Chondrocyte (in vitro differentiated cells): ENCODE results near the gene EOMES. TPM values are rescaled to one million over a fixed set of nuclear protein-coding genes. Genes with fewer than 3 reads are reported as not detected.

Source experiments
- DNase-seq: peaks from one replicate; pipeline ENCODE4 v3.0.0; 2021; ENCODE audit warnings: mixed read lengths, low spot score
- H3K27ac Mint-ChIP-seq: one replicate; pipeline ENCODE4 v1.8.0; 2021; ENCODE audit warnings: mild to moderate bottlenecking, moderate library complexity, mixed read lengths; ENCODE audit not compliant: unreplicated experiment
- H3K27me3 Mint-ChIP-seq: 2 replicates; pipeline ENCODE4 v1.8.0; 2021; ENCODE audit warnings: low read depth, mixed read lengths
- H3K36me3 Mint-ChIP-seq: 2 replicates; pipeline ENCODE4 v1.8.0; 2021; ENCODE audit warnings: low read depth, mixed read lengths
- H3K4me1 Mint-ChIP-seq: 2 replicates; pipeline ENCODE4 v1.8.0; 2021; ENCODE audit warnings: low read depth, mild to moderate bottlenecking, mixed read lengths
- H3K4me3 Mint-ChIP-seq: one replicate; pipeline ENCODE4 v1.8.0; 2021; ENCODE audit warnings: mild to moderate bottlenecking, moderate library complexity, mixed read lengths; ENCODE audit not compliant: unreplicated experiment
- H3K9me3 Mint-ChIP-seq: 2 replicates; pipeline ENCODE4 v1.8.0; 2021; ENCODE audit warnings: low read depth, mixed read lengths
- total RNA-seq: library from RNA; stranded (reverse); gene quantifications from 3 replicates; pipeline ENCODE4 v1.2.1, GENCODE V29; 2021
- TF ChIP-seq, protein P1 (sequence below): fragments of 200-600 bp; sonication (generic); IDR thresholded peaks from 2 replicates; pipeline ENCODE4 v1.5.0; 2021; ENCODE audit warnings: antibody characterized with exemption, mild to moderate bottlenecking, moderate library complexity

Gene EOMES
- total RNA-seq, 1 donor from 2014 or later = not detected

- Mint-ChIP-seq H3K4me1 (peaks cover 39% of the 10 kb centered on the region), H3K4me3 (no peak overlapping the region), H3K27me3 (no peaks in the 10 kb centered on the region), H3K27ac (no peak overlapping the region), H3K9me3 (no peaks in the 10 kb centered on the region), H3K36me3 (no peaks in the 10 kb centered on the region)
- TF ChIP-seq, protein P1, sequence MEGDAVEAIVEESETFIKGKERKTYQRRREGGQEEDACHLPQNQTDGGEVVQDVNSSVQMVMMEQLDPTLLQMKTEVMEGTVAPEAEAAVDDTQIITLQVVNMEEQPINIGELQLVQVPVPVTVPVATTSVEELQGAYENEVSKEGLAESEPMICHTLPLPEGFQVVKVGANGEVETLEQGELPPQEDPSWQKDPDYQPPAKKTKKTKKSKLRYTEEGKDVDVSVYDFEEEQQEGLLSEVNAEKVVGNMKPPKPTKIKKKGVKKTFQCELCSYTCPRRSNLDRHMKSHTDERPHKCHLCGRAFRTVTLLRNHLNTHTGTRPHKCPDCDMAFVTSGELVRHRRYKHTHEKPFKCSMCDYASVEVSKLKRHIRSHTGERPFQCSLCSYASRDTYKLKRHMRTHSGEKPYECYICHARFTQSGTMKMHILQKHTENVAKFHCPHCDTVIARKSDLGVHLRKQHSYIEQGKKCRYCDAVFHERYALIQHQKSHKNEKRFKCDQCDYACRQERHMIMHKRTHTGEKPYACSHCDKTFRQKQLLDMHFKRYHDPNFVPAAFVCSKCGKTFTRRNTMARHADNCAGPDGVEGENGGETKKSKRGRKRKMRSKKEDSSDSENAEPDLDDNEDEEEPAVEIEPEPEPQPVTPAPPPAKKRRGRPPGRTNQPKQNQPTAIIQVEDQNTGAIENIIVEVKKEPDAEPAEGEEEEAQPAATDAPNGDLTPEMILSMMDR = no peak
- no peak for DNase-seq
Observed at GRCh38 chr3:27673701-27674100, 48.4 kb downstream of the EOMES start.

- DNase-seq = no peak
- no peak overlapping the region for H3K27ac Mint-ChIP-seq
Observed at GRCh38 chr3:27671101-27671500, 51.0 kb downstream of the EOMES start.

DNA sequence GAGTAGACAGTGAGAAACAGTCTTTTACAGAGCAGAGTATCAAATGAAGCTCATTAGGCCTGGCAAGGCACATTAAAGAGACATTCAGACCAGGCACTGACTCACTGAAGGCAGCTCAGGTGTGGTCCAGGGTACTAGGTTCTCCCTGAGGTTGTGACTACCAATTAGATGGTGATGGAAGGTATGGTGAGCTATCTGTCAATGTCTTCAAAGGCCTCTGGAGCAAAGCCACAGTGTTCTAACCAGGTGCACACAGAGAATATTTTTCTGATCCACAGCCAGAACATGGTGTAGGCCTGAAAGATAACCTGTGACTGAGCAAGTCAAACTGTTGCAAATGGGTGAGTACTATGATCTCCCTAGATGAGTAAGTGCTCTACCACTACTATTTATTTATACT is 51.5 kb downstream of the EOMES start:
- TF ChIP-seq, protein P1 = no peak
- no peak overlapping the region for H3K4me3 Mint-ChIP-seq
- no peak for DNase-seq
- no peaks in the 10 kb centered on the region for H3K9me3 Mint-ChIP-seq
- H3K27me3 Mint-ChIP-seq = no peaks in the 10 kb centered on the region
- no peak overlapping the region for H3K27ac Mint-ChIP-seq
- H3K36me3 Mint-ChIP-seq = no peaks in the 10 kb centered on the region
- peaks cover 19% of the 10 kb centered on the region for H3K4me1 Mint-ChIP-seq

More at GRCh38 chr3:27671101-27671500, 51.0 kb downstream of the EOMES start:
- Mint-ChIP-seq H3K4me1 (peaks cover 24% of the 10 kb centered on the region), H3K9me3 (no peaks in the 10 kb centered on the region), H3K4me3 (no peak overlapping the region), H3K36me3 (no peaks in the 10 kb centered on the region), H3K27me3 (no peaks in the 10 kb centered on the region)
- TF ChIP-seq, protein P1 = no peak

GRCh38 chr3:27669591-27669990 is 52.5 kb downstream of the EOMES start:
- Mint-ChIP-seq H3K9me3 (no peaks in the 10 kb centered on the region), H3K4me1 (peaks cover 11% of the 10 kb centered on the region), H3K36me3 (no peaks in the 10 kb centered on the region), H3K27me3 (no peaks in the 10 kb centered on the region), H3K4me3 (no peak overlapping the region), H3K27ac (no peak overlapping the region)
- TF ChIP-seq, protein P1 = no peak
- no peak for DNase-seq

GRCh38 chr3:27667751-27668150 is 54.4 kb downstream of the EOMES start:
- Mint-ChIP-seq H3K4me3 (no peak overlapping the region), H3K4me1 (peaks cover 10% of the 10 kb centered on the region), H3K27ac (no peak overlapping the region), H3K27me3 (no peaks in the 10 kb centered on the region), H3K36me3 (no peaks in the 10 kb centered on the region), H3K9me3 (no peaks in the 10 kb centered on the region)
- DNase-seq = no peak
- TF ChIP-seq, protein P1 = no peak
